ENCODE data around the gene LIMCH1. TPM values are rescaled to one million over a fixed set of nuclear protein-coding genes. Genes with fewer than 3 reads are reported as not detected.

Gene LIMCH1
- total RNA-seq, 1 experiment from 2014 or later: 10.4 TPM

- RAD21 ChIA-PET (ENCODE audit: low non-redundant PET in 1 of 2, low total read pairs in 2 of 2, uncharacterized antibody in 2 of 2, unreplicated experiment in 2 of 2): no interaction called here
- POLR2A ChIA-PET: no interaction called here
Measured at GRCh38 chr4:41601025-41601424, 63.1 kb downstream of the LIMCH1 start.

More at GRCh38 chr4:41601025-41601424, 63.1 kb downstream of the LIMCH1 start:
- Histone ChIP-seq H3K36me3 (ENCODE audit: control insufficient read depth in 1 of 2, insufficient read depth in 2 of 2, low read length in 2 of 2) (no peaks in the 10 kb centered on the region), H2AFZ (ENCODE audit: low read depth, low read length, poor library complexity, severe bottlenecking) (no peak overlapping the region), H3K27me3 (ENCODE audit: insufficient read depth, low read length) (no peaks in the 10 kb centered on the region), H3K4me1 (ENCODE audit: control insufficient read depth in 1 of 2, insufficient read depth in 2 of 2, low read length in 2 of 2) (peaks cover 9 to 10% of the 10 kb centered on the region in 2 experiments; a peak in 3 of 4 replicates), H4K20me1 (ENCODE audit: insufficient read depth) (no peaks in the 10 kb centered on the region), H3K9me3 (ENCODE audit: control insufficient read depth in 1 of 2, insufficient read depth in 1 of 2, low read depth in 1 of 2, low read length in 2 of 2) (no peaks in the 10 kb centered on the region), H3K9ac (ENCODE audit: low read length) (no peak overlapping the region), H3K4me2 (ENCODE audit: low read length) (no peak overlapping the region), H3K4me3 (replicated peaks in 1 of 2; ENCODE audit: low read depth in 1 of 2, low read length in 2 of 2) (no peak overlapping the region), H3K9me2 (ENCODE audit: insufficient read depth) (no peaks in the 10 kb centered on the region), H3K79me2 (ENCODE audit: insufficient read depth, low read length) (no peaks in the 10 kb centered on the region), H3K27ac (ENCODE audit: low read depth, low read length) (no peak overlapping the region)
- ATAC-seq (no peak), DNase-seq (ENCODE audit: low read depth, low spot score) (no peak)
- no TSS peak for BruUV-seq (replicated peaks)
- TF ChIP-seq REST (IDR thresholded peaks at IDR 0.05; ENCODE audit: low read depth): no peak
- no peak for TF ChIP-seq EGR1 (IDR thresholded peaks at IDR 0.05; ENCODE audit: low read depth)
- TF ChIP-seq TCF7L2 (IDR thresholded peaks at IDR 0.05; ENCODE audit: borderline replicate concordance, extremely low read depth, insufficient read depth, insufficient read length): no peak
- no peak for TF ChIP-seq SRF (IDR thresholded peaks at IDR 0.05; ENCODE audit: low read depth)
- TF ChIP-seq EZH2 (IDR thresholded peaks at IDR 0.05): no peak
- no peak for TF ChIP-seq YY1 (IDR thresholded peaks at IDR 0.05; ENCODE audit: extremely low read depth, insufficient replicate concordance, low read depth, low read length)
- no peak for TF ChIP-seq POLR2A (IDR thresholded peaks at IDR 0.05; ENCODE audit: borderline replicate concordance, extremely low read depth, insufficient read depth, insufficient read length)
- TF ChIP-seq EZH2phosphoT487 (IDR thresholded peaks at IDR 0.05; ENCODE audit: borderline replicate concordance): no peak
- TF ChIP-seq, protein P1, sequence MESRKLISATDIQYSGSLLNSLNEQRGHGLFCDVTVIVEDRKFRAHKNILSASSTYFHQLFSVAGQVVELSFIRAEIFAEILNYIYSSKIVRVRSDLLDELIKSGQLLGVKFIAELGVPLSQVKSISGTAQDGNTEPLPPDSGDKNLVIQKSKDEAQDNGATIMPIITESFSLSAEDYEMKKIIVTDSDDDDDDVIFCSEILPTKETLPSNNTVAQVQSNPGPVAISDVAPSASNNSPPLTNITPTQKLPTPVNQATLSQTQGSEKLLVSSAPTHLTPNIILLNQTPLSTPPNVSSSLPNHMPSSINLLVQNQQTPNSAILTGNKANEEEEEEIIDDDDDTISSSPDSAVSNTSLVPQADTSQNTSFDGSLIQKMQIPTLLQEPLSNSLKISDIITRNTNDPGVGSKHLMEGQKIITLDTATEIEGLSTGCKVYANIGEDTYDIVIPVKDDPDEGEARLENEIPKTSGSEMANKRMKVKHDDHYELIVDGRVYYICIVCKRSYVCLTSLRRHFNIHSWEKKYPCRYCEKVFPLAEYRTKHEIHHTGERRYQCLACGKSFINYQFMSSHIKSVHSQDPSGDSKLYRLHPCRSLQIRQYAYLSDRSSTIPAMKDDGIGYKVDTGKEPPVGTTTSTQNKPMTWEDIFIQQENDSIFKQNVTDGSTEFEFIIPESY (IDR thresholded peaks at IDR 0.05; ENCODE audit: extremely low read depth, insufficient replicate concordance, low read length): no peak
- TF ChIP-seq SIN3A (IDR thresholded peaks at IDR 0.05; ENCODE audit: low read depth): no peak
- TF ChIP-seq CBX3 (IDR thresholded peaks at IDR 0.05; ENCODE audit: low read depth): no peak
- no peak for TF ChIP-seq JUND (IDR thresholded peaks at IDR 0.05)
- TF ChIP-seq RAD21 (IDR thresholded peaks at IDR 0.05; ENCODE audit: low read depth): no peak
- TF ChIP-seq CEBPB (IDR thresholded peaks at IDR 0.05; ENCODE audit: low read depth): no peak
- no peak for TF ChIP-seq CTCF (IDR thresholded peaks at IDR 0.05 in 2 of 3, conservative IDR thresholded peaks at IDR 0.05 in 1 of 3; ENCODE audit: borderline replicate concordance in 1 of 3, insufficient read depth in 1 of 3, low read depth in 2 of 3, low read length in 2 of 3)
- CTCF ChIA-PET: no interaction called here
- intact Hi-C loops (cut with micrococcal nuclease): no loop called here
